Measurements from ENCODE around the gene MCOLN1.
A peak's percentile ranks its signal among the peaks of the same experiment; 100 is the strongest.

The MCOLN1 gene

DNA sequence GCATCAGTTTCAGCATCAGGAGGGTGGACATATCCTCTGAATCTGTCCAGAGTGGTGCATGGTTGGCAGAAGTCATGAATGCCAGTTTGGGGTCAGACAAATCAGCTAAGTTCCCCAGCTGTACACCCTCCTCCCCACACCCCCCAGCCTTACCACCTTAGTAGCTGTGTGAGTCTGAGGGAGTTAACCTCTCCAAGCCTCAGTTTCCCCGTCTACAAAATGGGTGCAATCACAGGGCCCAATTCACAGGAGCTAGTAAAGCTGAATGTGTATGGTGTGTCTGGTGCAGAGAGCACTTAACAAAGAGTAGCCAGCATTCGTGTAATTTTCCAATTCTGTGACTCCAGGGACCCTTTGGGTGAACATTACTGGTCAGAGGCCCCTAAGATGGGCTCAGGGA lies 19.9 kb upstream of the MCOLN1 start:
- no peak for DNase-seq (ENCODE audit: low read depth in 3 of 3)

DNA sequence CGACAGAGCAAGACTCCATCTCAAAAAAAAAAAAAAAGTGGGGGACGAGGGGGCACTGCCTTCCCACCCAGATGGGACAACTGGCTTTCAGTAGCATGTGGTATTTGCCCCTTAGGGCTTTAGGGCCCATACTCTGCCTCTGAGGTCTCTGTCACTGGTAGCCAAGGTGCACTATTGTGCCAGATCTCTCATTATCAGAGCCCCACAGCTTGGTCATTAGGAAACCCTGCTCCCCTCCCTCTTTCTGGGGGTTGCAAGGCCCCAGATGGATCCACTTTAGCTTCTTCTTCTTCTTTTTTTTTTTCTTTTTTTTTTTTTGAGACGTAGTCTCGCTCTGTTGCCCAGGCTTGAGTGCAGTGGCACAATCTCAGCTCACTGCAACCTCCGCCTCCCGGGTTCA lies 17.7 kb upstream of the MCOLN1 start:
- DNase-seq (ENCODE audit: low read depth in 3 of 3): no peak

DNA sequence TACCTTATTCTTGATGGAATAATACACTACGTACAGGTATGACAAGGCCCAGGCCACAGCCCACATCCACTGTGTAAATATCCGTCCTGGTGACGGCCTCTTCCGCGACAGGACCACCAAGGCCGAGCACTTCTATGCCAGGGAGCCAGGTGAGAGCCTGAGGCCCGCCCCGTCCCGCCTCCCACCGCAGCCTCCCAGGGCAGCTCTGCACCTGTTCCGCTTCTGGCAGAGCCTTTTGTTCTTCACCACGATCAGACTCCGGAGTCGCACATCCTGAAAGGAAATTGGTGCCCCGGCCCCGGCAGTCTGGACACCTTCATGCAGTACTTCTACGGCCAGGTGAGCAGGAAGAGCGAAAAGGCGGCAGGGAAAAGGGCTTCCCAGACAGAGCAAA lies 17.1 kb upstream of the MCOLN1 start:
- DNase-seq (ENCODE audit: low read depth in 3 of 3): no peak

DNA sequence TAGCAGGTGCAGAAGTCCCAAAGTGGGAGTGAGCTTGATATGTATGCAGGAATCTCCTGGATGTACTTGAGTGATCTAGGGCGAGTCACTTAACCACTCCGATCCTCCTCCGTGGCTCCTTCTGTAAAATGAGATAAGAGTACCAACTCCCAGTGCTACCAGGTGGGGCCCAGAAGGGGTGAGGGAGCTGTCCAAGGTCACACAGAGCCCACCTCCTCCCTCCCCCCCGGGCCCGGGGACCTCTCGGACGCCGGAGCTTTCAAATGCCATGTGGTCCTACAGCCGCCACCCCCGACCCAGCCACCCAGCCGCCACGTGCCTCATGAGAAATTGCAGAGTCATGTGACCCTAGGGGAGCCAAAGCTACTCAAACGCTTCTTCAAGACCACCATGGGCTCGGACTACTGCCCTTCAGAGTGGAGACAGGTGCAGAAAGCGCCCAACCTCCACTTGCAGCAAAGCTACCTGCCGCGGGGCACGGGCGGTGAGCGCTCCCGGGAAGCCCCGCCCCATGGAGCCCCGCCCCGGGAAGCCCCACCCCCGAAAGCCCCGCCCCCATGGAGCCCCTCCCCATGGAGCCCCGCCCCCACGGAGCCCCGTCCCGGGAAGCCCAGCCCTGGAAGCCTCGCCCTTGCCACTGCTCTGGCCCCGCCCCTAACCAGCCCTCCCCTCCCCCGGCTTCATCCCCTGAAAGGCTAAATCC lies 16.6 kb upstream of the MCOLN1 start:
- peak in 2 of 3 donors; percentile 22 to 40 for DNase-seq (ENCODE audit: low read depth in 3 of 3)

DNA sequence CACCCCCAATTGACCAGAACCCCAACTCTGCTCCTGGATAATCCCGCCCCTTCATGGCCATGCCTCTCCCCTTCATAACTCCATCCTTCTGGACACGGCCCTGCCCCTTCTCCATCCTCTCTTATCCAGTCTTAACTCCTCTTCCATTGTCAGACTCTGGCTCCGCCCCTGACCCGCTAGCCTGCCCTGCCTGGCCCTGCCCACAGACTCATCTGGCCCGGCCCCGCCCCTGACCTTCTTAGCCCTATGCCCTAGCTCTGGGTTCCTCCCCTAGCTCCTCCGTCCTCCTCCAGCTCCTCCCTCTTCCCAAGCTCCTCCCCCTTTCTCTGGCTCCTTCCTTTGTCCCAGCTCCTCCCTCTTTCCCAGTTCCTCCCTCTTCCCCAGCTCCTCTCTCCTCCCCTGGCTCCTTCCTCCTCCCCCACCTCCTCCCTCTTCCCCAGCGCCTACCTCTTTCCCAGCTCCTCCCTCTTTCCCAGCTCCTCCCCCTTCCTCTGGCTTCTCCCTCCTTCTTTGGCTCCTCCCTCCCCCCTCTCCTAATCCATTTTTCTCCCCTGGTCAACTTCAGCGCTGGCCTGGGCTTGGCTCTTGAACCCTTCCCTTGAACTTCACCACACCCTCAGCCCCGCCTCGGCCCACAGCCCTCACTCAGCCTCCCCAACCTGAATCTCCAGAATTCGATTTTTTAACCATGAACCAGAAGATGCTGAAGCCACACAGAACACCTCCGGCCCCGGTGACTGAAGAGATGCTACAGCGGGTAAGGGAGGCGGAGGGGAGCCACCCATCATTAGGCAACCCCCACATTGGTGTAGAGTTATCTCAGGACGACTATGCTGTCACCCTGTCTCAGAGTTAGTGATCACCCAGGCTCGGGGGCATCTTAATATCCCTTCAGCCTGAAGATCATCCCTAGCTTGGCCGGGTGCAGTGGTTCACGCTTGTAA lies 15.8 kb upstream of the MCOLN1 start:
- DNase-seq (ENCODE audit: low read depth in 3 of 3): peak in 2 of 3 donors; percentile 59

DNA sequence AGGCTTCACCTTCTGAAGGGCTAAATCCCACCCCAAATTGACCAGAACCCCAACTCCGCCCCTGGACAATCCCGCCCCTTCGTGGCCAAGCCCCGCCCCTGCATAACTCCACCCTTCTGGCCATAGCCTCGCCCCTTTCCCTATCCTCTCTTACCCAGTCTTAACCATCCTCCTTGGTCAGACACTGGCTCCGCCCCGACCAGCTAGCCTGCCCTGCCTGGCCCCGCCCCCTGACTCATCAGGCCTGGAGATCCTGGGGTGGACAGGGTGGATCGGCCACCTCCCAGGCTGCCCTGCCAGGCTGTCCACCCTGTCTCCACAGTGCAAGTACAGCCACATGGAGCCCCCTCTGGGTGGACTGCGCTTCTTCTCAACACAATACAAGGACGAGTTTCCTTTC lies 14.5 kb upstream of the MCOLN1 start:
- DNase-seq (ENCODE audit: low read depth in 3 of 3): no peak

DNA sequence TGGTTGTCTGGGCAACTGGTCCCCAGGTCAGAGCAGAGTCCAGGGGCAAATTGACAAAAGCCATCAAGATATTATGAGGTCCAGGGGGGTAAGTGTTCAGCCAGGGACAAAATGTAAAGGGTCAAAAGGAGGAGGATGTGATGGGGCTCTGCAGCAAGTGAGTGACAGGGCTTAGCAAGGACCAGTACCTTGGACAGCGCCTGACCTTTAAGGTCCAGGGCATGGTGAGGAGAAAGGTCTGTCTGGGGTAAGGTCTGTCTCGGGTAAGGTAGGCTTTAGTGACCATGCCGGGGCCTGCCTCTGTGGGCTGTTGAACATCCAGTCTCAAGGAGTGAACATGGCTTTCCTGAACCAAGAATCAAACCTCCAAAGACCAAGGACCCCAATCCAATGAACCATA lies 12.8 kb upstream of the MCOLN1 start:
- no peak for DNase-seq (ENCODE audit: low read depth in 3 of 3)

DNA sequence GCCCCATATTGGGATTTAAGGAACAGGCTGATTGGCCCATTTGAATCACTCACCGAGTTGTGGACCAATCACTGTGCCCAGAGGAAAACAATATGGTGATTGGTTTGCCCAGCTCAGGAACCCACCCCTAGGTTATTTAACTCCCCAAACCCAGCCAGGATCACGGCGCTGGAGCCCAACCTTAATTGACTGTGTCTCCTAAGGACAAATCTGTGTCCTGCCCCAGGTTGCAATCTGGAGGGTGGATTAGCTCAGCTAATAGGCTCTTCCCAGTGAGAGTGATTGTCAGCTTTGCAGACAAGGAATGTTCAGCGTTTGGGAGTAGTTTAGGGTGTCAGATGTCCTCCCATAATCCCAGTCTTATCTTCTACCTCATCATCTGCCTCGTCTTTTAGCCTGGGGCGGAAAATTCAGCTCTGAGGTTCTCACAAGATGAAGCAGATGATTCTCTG lies 10.0 kb upstream of the MCOLN1 start:
- no peak for DNase-seq (ENCODE audit: low read depth in 3 of 3)

DNA sequence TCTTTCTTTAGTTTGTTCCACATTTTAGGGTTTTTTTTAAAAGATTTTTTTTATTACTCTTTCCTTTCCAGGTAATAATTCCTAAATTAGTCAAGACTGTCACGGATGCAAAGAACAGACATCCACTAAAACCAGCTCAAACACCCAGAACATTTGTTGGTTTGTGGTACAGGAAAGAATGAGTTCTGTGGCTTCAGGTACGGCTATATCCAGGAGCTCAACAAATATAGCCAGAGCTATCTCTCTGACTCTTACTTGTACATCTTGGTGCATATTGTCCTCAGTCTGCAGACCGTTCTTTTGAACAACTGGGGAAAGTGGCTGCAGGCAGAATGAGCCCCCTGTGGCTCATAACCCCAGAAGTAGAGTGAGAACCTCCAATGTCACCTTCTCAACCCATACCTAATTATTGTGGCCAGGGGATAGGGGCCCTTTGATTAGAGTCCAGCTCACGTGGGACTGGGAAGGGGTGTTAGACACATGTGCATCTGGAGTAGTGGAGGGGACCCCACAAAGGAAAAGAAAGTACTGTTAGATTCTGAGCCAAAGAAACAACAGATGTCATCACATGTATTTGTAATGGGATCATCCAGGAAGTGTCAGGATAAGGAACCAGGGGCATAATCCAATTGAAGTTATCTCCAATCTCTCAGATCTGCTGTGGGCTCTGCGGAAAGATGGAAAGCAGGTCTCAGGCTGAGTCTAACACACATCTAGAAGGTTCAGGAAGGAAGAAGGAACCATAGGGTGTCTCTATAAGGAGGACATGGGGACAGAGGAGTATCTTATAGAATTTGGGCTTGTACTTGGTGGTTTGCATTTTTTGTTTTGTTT lies 8.4 kb upstream of the MCOLN1 start:
- no peak for DNase-seq (ENCODE audit: low read depth in 3 of 3)

DNA sequence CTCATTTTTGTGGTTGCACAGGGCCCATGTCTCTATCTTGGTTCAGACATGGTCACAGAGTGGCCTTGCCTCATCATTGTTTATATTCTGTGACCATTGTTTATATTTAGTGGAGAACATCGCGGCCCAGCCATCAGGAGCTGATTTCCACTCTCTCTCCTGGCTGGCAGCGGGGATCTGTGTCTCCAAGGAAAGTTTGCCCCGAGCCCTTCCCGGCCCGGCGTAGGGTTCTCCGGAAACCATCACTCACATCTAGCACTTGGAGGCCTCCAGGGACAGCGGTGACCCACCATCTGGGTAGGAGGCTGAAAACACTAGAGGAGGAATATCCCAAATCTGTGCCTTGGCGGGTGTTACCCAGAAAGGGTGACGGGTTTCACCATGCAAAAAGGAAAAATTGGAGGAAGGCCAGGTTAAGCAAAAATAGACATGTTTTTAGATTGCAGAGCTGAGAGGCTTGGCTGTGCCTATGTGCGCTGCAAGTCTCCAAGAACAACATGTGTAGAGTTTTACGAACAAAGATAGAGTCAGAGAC lies 7.2 kb upstream of the MCOLN1 start:
- no peak for DNase-seq (ENCODE audit: low read depth in 3 of 3)

DNA sequence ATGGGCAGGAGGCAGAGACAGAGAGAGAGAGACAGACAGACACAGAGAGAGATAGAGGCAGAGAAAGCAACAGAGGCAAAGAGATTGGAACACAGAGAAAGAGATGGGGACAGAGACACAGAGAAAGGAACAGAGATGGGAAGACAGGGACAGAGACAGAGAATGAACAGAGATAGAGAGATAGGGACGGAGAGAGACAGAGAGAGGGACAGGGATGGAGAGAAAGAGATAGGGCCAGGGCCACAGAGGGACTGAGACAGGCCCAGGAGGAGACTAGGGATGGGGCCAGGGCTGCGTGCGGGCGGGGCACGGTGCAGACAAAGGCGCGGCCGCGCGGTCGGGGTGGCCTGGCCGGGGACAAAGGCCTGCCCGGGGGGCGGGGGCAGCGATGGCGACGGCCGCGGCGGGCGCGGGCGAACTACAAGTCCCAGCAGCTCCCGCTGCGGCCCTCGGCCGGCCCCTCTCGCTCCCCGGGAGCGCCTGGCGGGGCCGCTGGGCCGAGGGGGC lies 6.7 kb upstream of the MCOLN1 start, which contains the start of gene ZNF358:
TSS of gene ZNF358 (plus strand) at position 459 of the 507 bp plus-strand sequence. CDS start 3,140 bp downstream, outside the sequence.
- DNase-seq (ENCODE audit: low read depth in 3 of 3): no peak

DNA sequence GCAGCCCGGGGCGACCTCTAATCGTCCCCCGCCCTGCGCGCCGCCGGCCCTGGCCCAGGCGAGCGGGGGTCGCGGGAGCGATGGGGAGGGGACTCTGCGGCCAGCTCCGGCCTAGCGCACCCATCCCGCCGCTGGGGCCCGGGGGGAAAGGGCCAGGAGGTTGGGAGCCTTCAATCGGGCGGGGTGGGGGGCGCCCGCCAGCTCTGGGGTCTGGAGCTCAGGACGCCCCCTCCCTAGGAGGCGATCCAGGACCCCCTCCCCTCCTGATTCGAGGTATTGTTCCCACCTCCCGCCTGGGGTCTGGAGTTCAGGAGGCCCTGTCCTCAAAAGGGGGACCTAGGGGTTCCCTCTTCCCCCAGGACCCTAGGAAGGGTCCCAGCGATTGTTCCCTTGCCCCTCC lies 6.1 kb upstream of the MCOLN1 start:
- no peak for DNase-seq (ENCODE audit: low read depth in 3 of 3)

DNA sequence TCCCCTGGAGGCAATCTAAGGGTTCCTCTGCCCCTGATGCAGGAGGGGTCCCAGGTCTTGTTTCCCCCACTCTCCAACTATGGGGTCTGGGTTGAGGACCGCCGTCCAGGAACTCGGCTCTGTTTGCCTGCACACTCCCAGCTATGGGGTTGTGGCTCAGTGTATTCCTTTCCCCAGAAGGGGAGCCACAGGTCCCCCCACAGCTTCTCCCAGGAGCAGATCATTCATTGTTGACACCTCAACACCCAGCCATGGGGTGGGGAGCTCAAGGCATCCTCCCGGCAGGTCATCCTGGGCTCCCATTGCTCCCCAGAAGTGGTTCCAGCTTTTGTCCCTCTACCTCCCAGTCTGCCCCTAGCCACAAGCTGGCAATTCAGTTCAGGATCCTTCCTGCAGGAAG lies 5.5 kb upstream of the MCOLN1 start:
- no peak for DNase-seq (ENCODE audit: low read depth in 3 of 3)

DNA sequence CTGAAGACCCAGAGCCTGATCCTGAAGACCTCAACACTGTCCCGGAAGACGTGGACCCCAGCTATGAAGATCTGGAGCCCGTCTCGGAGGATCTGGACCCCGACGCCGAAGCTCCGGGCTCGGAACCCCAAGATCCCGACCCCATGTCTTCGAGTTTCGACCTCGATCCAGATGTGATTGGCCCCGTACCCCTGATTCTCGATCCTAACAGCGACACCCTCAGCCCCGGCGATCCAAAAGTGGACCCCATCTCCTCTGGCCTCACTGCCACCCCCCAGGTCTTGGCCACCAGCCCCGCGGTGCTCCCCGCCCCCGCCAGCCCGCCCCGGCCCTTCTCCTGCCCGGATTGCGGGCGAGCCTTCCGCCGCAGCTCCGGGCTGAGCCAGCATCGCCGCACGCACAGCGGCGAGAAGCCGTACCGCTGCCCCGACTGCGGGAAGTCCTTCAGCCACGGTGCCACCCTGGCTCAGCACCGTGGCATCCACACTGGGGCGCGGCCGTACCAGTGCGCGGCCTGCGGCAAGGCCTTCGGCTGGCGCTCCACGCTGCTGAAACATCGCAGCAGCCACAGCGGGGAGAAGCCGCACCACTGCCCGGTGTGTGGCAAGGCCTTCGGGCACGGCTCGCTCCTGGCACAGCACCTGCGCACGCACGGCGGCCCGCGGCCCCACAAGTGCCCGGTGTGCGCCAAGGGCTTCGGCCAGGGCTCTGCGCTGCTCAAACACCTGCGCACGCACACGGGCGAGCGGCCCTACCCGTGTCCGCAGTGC lies 2.9 kb upstream of the MCOLN1 start:
- no peak for DNase-seq (ENCODE audit: low read depth in 3 of 3)

DNA sequence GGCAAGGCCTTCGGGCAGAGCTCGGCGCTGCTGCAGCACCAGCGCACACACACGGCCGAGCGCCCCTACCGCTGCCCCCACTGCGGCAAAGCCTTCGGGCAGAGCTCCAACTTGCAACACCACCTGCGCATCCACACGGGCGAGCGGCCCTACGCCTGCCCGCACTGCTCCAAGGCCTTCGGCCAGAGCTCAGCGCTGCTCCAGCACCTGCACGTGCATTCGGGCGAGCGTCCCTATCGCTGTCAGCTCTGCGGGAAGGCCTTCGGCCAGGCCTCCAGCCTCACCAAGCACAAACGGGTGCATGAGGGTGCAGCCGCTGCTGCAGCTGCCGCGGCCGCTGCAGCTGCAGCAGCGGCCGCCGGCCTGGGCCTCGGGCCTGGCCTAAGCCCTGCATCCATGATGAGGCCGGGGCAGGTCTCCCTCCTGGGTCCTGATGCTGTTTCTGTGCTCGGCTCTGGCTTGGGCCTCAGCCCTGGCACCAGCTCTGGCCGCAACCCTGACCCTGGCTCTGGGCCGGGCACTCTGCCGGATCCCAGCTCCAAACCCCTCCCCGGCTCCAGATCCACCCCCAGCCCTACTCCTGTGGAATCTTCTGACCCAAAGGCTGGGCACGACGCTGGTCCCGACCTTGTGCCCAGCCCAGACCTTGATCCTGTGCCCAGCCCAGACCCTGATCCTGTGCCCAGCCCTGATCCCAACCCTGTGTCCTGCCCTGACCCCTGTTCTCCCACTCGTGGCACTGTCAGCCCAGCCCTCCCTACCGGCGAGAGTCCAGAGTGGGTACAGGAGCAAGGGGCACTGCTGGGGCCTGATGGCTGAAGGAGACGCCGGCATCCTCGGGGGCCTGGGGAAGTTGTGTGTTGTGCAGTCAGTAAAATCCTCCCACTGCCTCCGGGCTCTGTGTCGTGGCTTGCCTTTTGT lies 2.0 kb upstream of the MCOLN1 start:
- no peak for DNase-seq (ENCODE audit: low read depth in 3 of 3)

DNA sequence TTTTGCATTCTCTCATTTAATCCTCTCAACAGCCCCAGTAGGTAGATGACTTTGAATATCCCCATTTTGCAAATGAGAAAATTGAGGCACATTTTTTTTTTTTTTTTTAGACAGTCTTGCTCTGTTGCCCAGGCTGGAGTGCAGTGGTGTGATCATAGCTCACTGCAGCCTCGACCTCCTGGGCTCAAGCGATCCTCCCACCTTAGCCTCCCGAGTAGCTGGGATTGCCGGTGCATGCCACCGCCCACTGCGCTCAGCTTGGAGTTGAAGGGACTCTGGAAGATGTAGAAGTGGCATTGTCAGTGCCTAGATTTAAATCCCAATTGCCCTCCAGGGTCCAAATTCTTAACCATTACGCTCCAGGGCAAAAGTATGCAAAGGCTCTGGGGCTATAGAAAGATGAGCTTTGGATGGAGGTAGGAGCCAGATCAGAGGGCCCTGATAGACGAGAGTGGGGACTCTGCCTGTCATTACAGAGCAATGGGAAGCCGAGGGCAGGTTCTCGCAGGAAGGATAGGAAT lies 813 bp upstream of the MCOLN1 start:
- DNase-seq (ENCODE audit: low read depth in 3 of 3): no peak

DNA sequence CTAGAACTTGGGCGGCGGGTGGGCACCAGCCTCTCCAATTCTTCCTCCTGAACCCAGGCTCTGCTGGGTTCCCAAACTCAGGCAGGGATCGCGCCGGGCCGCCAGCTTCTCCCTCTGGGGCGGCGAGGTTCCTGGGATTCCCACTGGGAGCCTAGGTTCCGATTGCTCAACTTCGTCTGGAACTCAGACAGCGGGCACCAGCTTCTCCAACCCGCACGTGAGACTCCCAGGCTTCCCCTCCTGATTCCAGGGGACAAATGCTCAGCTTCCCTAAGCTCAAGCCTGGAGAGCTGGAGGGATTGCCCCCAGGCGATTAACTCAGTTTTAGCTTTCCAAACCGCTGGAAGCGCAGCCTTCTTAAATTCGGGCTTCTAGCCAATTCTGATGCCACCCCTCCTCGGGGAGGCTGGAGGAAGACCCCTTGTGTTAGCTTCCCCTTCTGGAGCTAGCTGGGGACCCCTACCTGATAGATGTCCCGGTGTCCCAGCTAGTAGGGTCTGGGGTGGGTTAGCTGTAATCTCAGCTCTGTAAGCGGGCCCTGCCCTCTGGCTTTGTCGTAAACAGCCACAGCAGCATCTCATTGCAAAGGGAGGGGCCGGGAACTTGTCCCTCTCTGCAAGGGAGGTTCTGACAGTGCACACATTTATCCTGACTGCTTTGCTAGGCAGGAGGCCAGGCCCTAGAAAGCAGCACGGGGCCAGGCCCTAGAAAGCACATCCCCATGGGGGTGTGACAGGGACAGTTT lies 671 bp downstream of the MCOLN1 start:
- no peak for DNase-seq (ENCODE audit: low read depth in 3 of 3)

DNA sequence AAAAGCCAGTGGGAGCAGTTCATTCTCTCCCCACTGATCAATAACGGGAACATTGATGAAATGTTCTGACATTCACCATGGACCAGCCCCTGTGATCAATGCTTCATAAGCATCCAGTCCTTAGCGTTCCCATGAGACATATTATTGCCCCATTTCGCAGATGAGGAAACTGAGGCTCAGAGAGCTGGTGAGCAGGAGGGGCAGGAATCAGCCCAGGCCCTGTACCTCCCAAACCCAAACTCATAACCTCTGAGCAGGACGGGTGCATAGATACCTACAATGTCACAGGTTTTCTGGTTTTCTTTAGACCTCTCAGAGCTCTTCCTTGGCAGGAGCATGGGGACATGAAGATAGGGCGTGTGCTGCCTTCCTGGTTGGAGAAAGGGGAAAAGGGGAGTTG lies 2.1 kb downstream of the MCOLN1 start:
- DNase-seq (ENCODE audit: low read depth in 3 of 3): no peak
